Activated CD4-positive, alpha-beta memory T cell treated with anti-CD3 and anti-CD28 coated beads for 36 hours (primary cell): ENCODE results near the gene RNF225. TPM values are rescaled to one million over a fixed set of nuclear protein-coding genes. Genes with fewer than 3 reads are reported as not detected.
"Not testable (repeated sequence)": the region's sequence is repeated elsewhere in the genome, so short reads cannot be mapped to it uniquely, and the experiment has no call there.

Experiments
- CTCF ChIA-PET: fragments of 350-600 bp; sonication (Branson Sonifier 250); formaldehyde crosslinking; loops from one replicate; lab custom pipeline; 2021; ENCODE audit warnings: antibody characterized with exemption, inconsistent platforms; lab: Charles Lee
- POLR2A ChIA-PET: fragments of 350-600 bp; sonication (Branson Sonifier 250); formaldehyde crosslinking; loops from one replicate; lab custom pipeline; 2021; ENCODE audit warnings: antibody characterized with exemption; lab: Charles Lee
- DNase-seq: peaks from one replicate; pipeline ENCODE4 v3.0.0-alpha.2; 2020
- H3K27ac Mint-ChIP-seq: one replicate; pipeline ENCODE4 v1.8.0; 2021; ENCODE audit warnings: mixed read lengths
- H3K27me3 Mint-ChIP-seq: one replicate; pipeline ENCODE4 v1.8.0; 2021; ENCODE audit warnings: mixed read lengths
- H3K36me3 Mint-ChIP-seq: one replicate; pipeline ENCODE4 v1.8.0; 2021; ENCODE audit warnings: mixed read lengths
- H3K4me1 Mint-ChIP-seq: one replicate; pipeline ENCODE4 v1.8.0; 2021; ENCODE audit warnings: low read depth, mixed read lengths
- H3K4me3 Mint-ChIP-seq: one replicate; pipeline ENCODE4 v1.8.0; 2021; ENCODE audit warnings: mild to moderate bottlenecking, mixed read lengths
- H3K9me3 Mint-ChIP-seq: one replicate; pipeline ENCODE4 v1.8.0; 2021; ENCODE audit warnings: mixed read lengths
- intact Hi-C: fragments of 100-400 bp; cut with micrococcal nuclease; formaldehyde crosslinking; loops from one replicate; pipeline ENCODE4 v1.15.1; 2023
- microRNA-seq: library from miRNA; unstranded; fragments of <30 nt; microRNA quantifications from one replicate; pipeline ENCODE4 v1.2.0, GENCODE V29; 2022; ENCODE audit warnings: borderline number of aligned reads, borderline microRNAs expressed, borderline replicate concordance
- total RNA-seq, 2 experiments: library from RNA; stranded (reverse); gene quantifications; one replicate each; pipeline ENCODE4 v1.2.3, GENCODE V29; 2021

RNF225 gene
- total RNA-seq, 2 experiments from 2014 or later: 0.21 to 0.31 TPM

DNA sequence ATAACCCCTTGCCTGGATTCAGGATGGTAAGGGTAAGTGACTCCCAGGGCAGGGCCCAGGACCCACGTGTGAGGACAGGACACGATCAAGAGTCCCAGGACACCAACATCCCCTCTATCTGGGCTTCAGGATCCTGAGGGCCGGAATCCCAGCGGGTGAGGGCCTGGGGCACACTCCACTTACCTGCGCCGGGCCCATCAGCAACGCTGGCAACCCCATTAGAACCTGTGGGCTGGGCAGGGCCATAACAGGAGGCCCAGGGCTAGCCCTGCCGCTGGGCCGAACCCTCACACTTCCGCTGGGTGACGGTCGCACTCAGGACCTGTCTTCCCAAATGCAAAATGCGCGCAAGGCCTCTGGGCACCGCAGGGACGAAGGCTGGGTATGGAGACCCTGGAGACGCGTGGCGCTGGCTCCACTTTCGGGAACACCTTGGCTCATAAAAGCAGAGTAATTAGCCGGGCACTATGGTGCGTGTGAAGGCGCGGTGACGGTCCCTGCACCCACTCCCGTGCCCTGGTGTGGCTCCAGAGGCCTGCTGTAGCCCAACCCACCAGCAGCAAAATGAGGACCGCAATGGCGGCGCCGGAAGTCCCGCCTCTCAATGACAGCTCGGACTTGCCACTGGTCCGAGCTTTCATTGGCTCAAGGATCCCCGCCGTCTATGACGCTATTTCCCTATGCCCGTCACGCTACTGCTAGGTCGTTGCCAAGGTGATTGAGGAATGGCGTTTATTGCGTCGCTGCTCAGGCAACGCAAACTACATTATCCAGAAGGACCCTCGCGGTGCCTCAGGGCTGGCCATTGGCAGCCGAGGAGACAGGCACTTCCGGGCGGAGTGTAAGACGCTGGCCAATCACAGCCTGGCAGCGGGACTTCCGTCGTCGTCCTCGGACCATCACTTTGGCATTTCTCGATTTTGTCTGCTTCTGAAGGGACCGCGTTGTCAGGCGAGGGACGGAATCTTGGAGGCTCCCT, 44.4 kb downstream of the RNF225 start, which contains the start of gene ZNF132:
TSS of gene ZNF132 (minus strand) at position 578 of the 979 bp plus-strand sequence. CDS start at position 246, 332 bp downstream.
- H3K4me3 Mint-ChIP-seq: peak within 1 kb of the TSS; percentile 84
- ChIA-PET CTCF (interaction anchor here (0.7 kb wide), 1 partner anchor 135 kb away, joined by 3 read pairs; no protein-coding TSS in a partner anchor), POLR2A (no interaction called here)
- intact Hi-C loops: loop anchor here (1.0 to 5.0 kb wide), 9 partner anchors 11 to 135 kb away; partner anchors contain the start of genes ERVK3-1, MZF1, ZNF324 and ZNF324B
- DNase-seq: peak; percentile 97
- H3K27me3 Mint-ChIP-seq: no peaks in the 10 kb centered on the region
- peak within 1 kb of the TSS; percentile 71 for H3K27ac Mint-ChIP-seq
- peaks cover 51% of the 10 kb centered on the region for H3K36me3 Mint-ChIP-seq
- H3K4me1 Mint-ChIP-seq: peaks cover 25% of the 10 kb centered on the region
- peaks cover 46% of the 10 kb centered on the region for H3K9me3 Mint-ChIP-seq

GRCh38 chr19:58440556-58440955, 45.1 kb downstream of the RNF225 start:
- Mint-ChIP-seq H3K9me3 (peaks cover 39% of the 10 kb centered on the region), H3K4me3 (peak overlapping the region; percentile 84), H3K27ac (peak overlapping the region; percentile 71), H3K27me3 (no peaks in the 10 kb centered on the region), H3K36me3 (peaks cover 44% of the 10 kb centered on the region), H3K4me1 (peaks cover 25% of the 10 kb centered on the region)
- intact Hi-C loops: loop anchor here (1.0 to 5.0 kb wide), 9 partner anchors 11 to 135 kb away; partner anchors contain the start of genes ERVK3-1, MZF1, ZNF324 and ZNF324B
- DNase-seq: no peak
- ChIA-PET POLR2A (no interaction called here), CTCF (interaction anchor here (0.7 kb wide), 1 partner anchor 136 kb away, joined by 3 read pairs; no protein-coding TSS in a partner anchor)

GRCh38 chr19:58442986-58443385, 47.5 kb downstream of the RNF225 start:
- H3K4me3 Mint-ChIP-seq, CTCF ChIA-PET, DNase-seq, H3K27me3 Mint-ChIP-seq, H3K27ac Mint-ChIP-seq: not testable (repeated sequence)
- intact Hi-C loops: loop anchor here (5.0 kb wide), 1 partner anchor 36 kb away; the partner anchor contains the start of gene ZNF584
- POLR2A ChIA-PET: interaction anchor here (1.0 kb wide), 1 partner anchor 8 kb away, joined by 4 read pairs; the partner anchor contains the start of gene ZNF324B
- Mint-ChIP-seq H3K9me3 (peaks cover 22% of the 10 kb centered on the region), H3K4me1 (peaks cover 21% of the 10 kb centered on the region), H3K36me3 (peaks cover 23% of the 10 kb centered on the region)

Small RNA genes within 50 kb of the gene (microRNA-seq; reads per million reads assigned to microRNA genes)
- not detected for gene MIR4754

Other genes starting within 250 kb of the RNF225 start
- 1 to 10 TPM; 4.2 to 4.4 TPM for gene ZNF329, start 244.9 kb upstream of the RNF225 start, total RNA-seq
- gene ZNF274, start 212.6 kb upstream of the RNF225 start, total RNA-seq: 10 to 100 TPM; 19.1 to 19.6 TPM
- gene ZNF544, start 166.7 kb upstream of the RNF225 start, total RNA-seq: 10 to 100 TPM; 39.6 to 45.4 TPM
- 1 to 10 TPM; 3.7 to 3.9 TPM for gene ZNF8, start 116.7 kb upstream of the RNF225 start, total RNA-seq
- gene ERVK3-1, start 90.3 kb upstream of the RNF225 start, total RNA-seq: 10 to 100 TPM; 37.1 to 42.3 TPM
- 1 to 10 TPM; 3.1 to 3.3 TPM for gene ZSCAN22, start 68.7 kb upstream of the RNF225 start, total RNA-seq
- 10 to 100 TPM in 1 of 2 experiments, 1 to 10 TPM in 1; 9.9 to 12.9 TPM for gene A1BG, start 42.2 kb upstream of the RNF225 start, total RNA-seq
- under 1 TPM; 0.31 to 0.93 TPM for gene ZNF497, start 32.9 kb upstream of the RNF225 start, total RNA-seq
- 1 to 10 TPM; 2.1 to 2.4 TPM for gene ZNF837, start 14.6 kb upstream of the RNF225 start, total RNA-seq
- gene RPS5, start 8.4 kb upstream of the RNF225 start, total RNA-seq: 1,000 to 10,000 TPM; 1,415 to 1,438 TPM
- gene ZNF584, start 13.0 kb downstream of the RNF225 start, total RNA-seq: 10 to 100 TPM in 1 of 2 experiments, 1 to 10 TPM in 1; 8.3 to 10.7 TPM
- gene ZNF132, start 44.5 kb downstream of the RNF225 start, total RNA-seq: 1 to 10 TPM; 3.1 to 3.6 TPM
- gene ZNF324B, start 56.0 kb downstream of the RNF225 start, total RNA-seq: 1 to 10 TPM; 7.7 to 7.8 TPM
- gene ZNF324, start 71.4 kb downstream of the RNF225 start, total RNA-seq: 1 to 10 TPM; 7.0 to 8.3 TPM
- 1 to 10 TPM; 6.4 to 7.5 TPM for gene ZNF446, start 80.7 kb downstream of the RNF225 start, total RNA-seq
- 10 to 100 TPM; 16.7 to 17.0 TPM for gene SLC27A5, start 116.3 kb downstream of the RNF225 start, total RNA-seq
- 1 to 10 TPM; 9.9 to 10.0 TPM for gene ZBTB45, start 124.2 kb downstream of the RNF225 start, total RNA-seq
- 100 to 1,000 TPM; 404 to 408 TPM for gene TRIM28, start 148.4 kb downstream of the RNF225 start, total RNA-seq
- 100 to 1,000 TPM; 120 to 122 TPM for gene CHMP2A, start 159.4 kb downstream of the RNF225 start, total RNA-seq
- gene UBE2M, start 163.0 kb downstream of the RNF225 start, total RNA-seq: 100 to 1,000 TPM; 107 to 111 TPM
- gene MZF1, start 177.7 kb downstream of the RNF225 start, total RNA-seq: 10 to 100 TPM; 13.3 to 14.4 TPM